Astrocyte (in vitro differentiated cells and primary cell): ENCODE measurements around the gene RARB.

Experiments used
- EZH2 ChIP-seq: IDR thresholded peaks from 2 replicates; pipeline ENCODE4 v1.6.1; 2012; ENCODE audit warnings: mild to moderate bottlenecking, low read length, inconsistent platforms; ENCODE audit not compliant: insufficient read depth
- TF ChIP-seq, protein P1 (sequence below): IDR thresholded peaks from 2 replicates; pipeline ENCODE4 v1.5.1; 2011; ENCODE audit warnings: low read depth, mild to moderate bottlenecking, inconsistent platforms, low read length, moderate library complexity; ENCODE audit not compliant: insufficient read depth

DNA sequence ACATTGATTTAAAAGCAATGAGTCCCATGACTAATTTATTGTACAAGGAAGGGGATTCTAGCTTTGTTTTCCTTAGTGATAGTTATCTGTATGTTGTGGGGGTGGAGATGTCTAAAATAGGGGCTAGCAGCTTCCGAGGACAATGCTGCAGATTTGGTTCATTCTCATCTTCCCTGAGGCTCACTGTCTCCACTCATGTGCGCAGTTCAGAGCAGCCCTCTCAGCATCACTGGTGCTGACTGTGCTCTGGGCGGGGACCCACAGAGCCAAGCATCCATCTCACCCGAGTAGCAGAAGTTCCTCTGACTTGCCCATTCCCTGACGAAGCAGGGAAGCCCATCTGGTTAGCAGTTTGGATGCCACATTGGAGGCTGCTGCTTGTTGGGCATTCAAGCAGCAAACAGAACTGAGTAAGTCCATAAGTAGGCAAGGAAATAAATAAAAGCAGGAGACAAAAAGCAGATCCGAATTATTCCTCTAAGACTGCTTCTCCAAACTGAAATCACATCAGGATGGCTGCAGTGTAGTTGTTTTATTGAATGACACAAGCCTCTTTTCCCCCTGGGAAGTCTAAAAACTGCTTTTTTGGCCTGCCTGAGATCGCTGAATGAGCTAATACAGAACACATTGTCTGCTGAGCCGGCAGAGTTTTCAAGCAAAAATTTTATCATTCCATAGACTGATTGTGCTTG, 27.5 kb downstream of the RARB start:
- TF ChIP-seq, protein P1, sequence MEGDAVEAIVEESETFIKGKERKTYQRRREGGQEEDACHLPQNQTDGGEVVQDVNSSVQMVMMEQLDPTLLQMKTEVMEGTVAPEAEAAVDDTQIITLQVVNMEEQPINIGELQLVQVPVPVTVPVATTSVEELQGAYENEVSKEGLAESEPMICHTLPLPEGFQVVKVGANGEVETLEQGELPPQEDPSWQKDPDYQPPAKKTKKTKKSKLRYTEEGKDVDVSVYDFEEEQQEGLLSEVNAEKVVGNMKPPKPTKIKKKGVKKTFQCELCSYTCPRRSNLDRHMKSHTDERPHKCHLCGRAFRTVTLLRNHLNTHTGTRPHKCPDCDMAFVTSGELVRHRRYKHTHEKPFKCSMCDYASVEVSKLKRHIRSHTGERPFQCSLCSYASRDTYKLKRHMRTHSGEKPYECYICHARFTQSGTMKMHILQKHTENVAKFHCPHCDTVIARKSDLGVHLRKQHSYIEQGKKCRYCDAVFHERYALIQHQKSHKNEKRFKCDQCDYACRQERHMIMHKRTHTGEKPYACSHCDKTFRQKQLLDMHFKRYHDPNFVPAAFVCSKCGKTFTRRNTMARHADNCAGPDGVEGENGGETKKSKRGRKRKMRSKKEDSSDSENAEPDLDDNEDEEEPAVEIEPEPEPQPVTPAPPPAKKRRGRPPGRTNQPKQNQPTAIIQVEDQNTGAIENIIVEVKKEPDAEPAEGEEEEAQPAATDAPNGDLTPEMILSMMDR = no peak
- TF ChIP-seq EZH2 = no peak
